BJ (cell line): ENCODE data around the gene HSF2. TPM values are rescaled to one million over a fixed set of nuclear protein-coding genes. Genes with fewer than 3 reads are reported as not detected.
"Not testable (repeated sequence)": the region's sequence is repeated elsewhere in the genome, so short reads cannot be mapped to it uniquely, and the experiment has no call there.

ENCODE experiments used
- CTCF ChIA-PET: fragments of 350-600 bp; formaldehyde crosslinking; extraction: SDS; loops from one replicate; lab custom pipeline; 2021; ENCODE audit warnings: antibody characterized with exemption, inconsistent platforms; lab: Yijun Ruan, JAX
- POLR2A ChIA-PET: fragments of 300-600 bp; sonication (Branson Sonifier 250); formaldehyde crosslinking; extraction: SDS; loops from one replicate; lab custom pipeline; 2021; ENCODE audit warnings: antibody characterized with exemption; lab: Charles Lee
- DNase-seq: peaks from one replicate; pipeline ENCODE4 v3.0.0-alpha.2; 2011; ENCODE audit warnings: low read depth
- H3K27me3 ChIP-seq: 2 replicates; pipeline ENCODE4 v1.6.0; 2011; ENCODE audit warnings: low read length; ENCODE audit not compliant: control insufficient read depth, insufficient read depth
- H3K36me3 ChIP-seq: 2 replicates; pipeline ENCODE4 v1.5.1; 2011; ENCODE audit warnings: low read length; ENCODE audit not compliant: control insufficient read depth, insufficient read depth
- H3K4me3 ChIP-seq: 2 replicates; pipeline ENCODE4 v1.5.1; 2011; ENCODE audit warnings: low read depth, mild to moderate bottlenecking, control low read depth, low read length
- CTCF ChIP-seq: IDR thresholded peaks from 2 replicates; pipeline ENCODE4 v1.5.1; 2011; ENCODE audit warnings: low read depth, mild to moderate bottlenecking, control low read depth, inconsistent platforms, low read length, moderate library complexity; ENCODE audit not compliant: insufficient read depth
- polyA plus RNA-seq: library from polyadenylated mRNA; depleted of rRNA; stranded (reverse); fragments of >200 nt; gene quantifications from 2 replicates; pipeline ENCODE4 v1.2.3, GENCODE V29; 2011

The HSF2 gene
- polyA plus RNA-seq, 1 experiment, result 15.3 TPM

DNA sequence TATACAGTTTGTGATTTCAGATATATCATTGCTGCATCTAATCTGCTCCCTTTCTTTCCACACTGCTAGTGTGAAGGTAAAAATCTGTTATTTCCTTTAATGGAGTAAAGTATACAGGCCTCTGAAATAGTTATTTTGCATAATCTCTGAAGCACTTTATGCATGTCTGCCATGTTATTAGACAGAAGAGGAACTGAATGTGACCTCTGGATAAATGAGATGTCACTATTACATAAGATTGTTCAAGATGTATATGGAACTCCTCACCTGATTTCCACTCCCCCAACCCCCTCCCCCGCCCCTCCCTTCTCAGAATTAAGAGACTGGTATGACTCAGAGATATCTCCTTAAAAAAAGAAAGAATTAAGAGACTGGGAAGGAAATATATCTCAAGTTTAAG lies 45.8 kb downstream of the HSF2 start:
- peaks cover 3% of the 10 kb centered on the region for H3K36me3 ChIP-seq
- H3K4me3 ChIP-seq, result no peak overlapping the region
- POLR2A ChIA-PET, result no interaction called here
- no peak for TF ChIP-seq CTCF
- no peaks in the 10 kb centered on the region for H3K27me3 ChIP-seq
- DNase-seq, result no peak
- CTCF ChIA-PET, result no interaction called here

DNA sequence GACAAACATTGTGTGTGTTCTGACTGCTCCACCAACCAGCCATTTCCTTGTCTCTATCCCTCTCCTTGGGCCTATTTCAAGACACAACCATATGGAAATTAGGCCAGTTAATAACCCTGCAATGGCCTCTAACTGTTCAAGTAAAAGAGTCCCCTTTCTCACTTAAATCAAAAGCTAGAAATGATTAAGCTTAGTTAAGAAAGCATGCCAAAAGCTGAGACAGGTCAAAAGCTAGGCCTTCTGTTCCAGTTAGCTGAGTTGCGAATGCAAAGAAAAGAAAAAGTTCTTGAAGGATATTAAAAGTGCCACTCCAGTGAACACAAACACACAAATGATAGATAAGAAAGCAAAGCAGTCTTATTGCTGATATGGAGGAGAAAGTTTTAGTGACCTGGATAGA lies 49.6 kb downstream of the HSF2 start:
- no peak for DNase-seq
- CTCF ChIA-PET, result no interaction called here
- Histone ChIP-seq H3K27me3 (no peaks in the 10 kb centered on the region), H3K36me3 (peaks cover 6% of the 10 kb centered on the region), H3K4me3 (no peak overlapping the region)
- TF ChIP-seq CTCF, result no peak
- POLR2A ChIA-PET, result no interaction called here

- Histone ChIP-seq H3K27me3 (no peaks in the 10 kb centered on the region), H3K36me3 (peaks cover 10% of the 10 kb centered on the region), H3K4me3 (no peak overlapping the region)
- ChIA-PET POLR2A (no interaction called here), CTCF (no interaction called here)
- TF ChIP-seq CTCF, result no peak
- DNase-seq, result no peak
These were observed 53.1 kb downstream of the HSF2 start for GRCh38 chr6:122452509-122452908.

GRCh38 chr6:122454673-122455072 lies 55.2 kb downstream of the HSF2 start:
- POLR2A ChIA-PET, result no interaction called here
- no peaks in the 10 kb centered on the region for H3K27me3 ChIP-seq
- peaks cover 6% of the 10 kb centered on the region for H3K36me3 ChIP-seq
- DNase-seq, result no peak
- CTCF ChIA-PET, result no interaction called here
- TF ChIP-seq CTCF, result no peak
- H3K4me3 ChIP-seq, result no peak overlapping the region

GRCh38 chr6:122455116-122455515 lies 55.7 kb downstream of the HSF2 start:
- H3K27me3 ChIP-seq, POLR2A ChIA-PET, DNase-seq, CTCF ChIA-PET, H3K4me3 ChIP-seq, H3K36me3 ChIP-seq: not testable (repeated sequence)

DNA sequence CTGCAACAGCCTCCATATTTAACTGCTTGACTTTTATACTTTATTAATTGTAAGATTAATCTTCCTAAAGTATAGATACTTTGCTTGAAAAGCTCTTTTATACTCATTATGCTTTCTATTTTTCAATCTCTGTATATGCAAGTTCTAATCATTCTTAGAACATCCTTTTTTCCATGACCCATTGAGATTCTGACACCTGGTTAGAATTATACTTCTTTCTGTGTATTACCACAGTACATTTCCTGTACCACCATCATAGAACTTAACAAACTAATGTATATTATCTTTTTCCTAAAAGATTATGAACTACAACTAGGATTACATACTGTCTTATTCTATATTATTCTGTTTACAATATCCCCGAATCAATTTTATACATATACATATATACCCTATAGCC lies 58.6 kb downstream of the HSF2 start:
- DNase-seq, result no peak
- H3K36me3 ChIP-seq, result peaks cover 3% of the 10 kb centered on the region
- POLR2A ChIA-PET, result no interaction called here
- TF ChIP-seq CTCF, result no peak
- no peak overlapping the region for H3K4me3 ChIP-seq
- no peaks in the 10 kb centered on the region for H3K27me3 ChIP-seq
- CTCF ChIA-PET, result no interaction called here
